ENCODE measurements around the gene TLDC2.
"Not testable (repeated sequence)": the region's sequence is repeated elsewhere in the genome, so short reads cannot be mapped to it uniquely, and the experiment has no call there.

The TLDC2 gene

GRCh38 chr20:36895036-36895435 is 19.1 kb downstream of the TLDC2 start:
- H3K36me3 Mint-ChIP-seq: peaks cover 7% of the 10 kb centered on the region
- no peak overlapping the region for H3K4me3 Mint-ChIP-seq
- no peaks in the 10 kb centered on the region for H3K9me3 Mint-ChIP-seq (ENCODE audit: low read depth)
- H3K27ac Mint-ChIP-seq: peak overlapping the region; percentile 90
- peaks cover 18% of the 10 kb centered on the region for H3K4me1 Mint-ChIP-seq (ENCODE audit: low read depth)
- H3K27me3 Mint-ChIP-seq: no peaks in the 10 kb centered on the region

DNA sequence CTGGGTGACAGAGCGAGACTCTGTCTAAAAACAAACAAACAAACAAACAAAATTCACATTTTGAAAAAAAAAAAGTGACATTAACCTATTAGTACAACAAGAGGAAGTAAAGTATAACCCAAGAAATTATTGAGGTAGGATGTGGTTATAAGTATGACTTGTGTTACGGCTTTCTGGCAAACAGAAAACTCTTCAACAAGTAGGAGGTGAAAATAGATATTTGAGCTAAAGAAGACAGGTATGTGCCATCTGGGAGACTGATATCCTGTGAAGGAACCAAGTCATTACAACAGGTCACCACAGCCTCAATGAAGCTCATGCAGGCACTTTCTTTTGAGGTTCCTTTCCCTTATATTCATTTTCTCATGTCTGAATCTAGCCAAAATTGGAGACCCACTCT is 28.8 kb downstream of the TLDC2 start:
- peaks cover 3% of the 10 kb centered on the region for H3K36me3 Mint-ChIP-seq
- peaks cover 13% of the 10 kb centered on the region for H3K4me1 Mint-ChIP-seq (ENCODE audit: low read depth)
- no peaks in the 10 kb centered on the region for H3K27me3 Mint-ChIP-seq
- H3K4me3 Mint-ChIP-seq: peak overlapping the region; percentile 13
- peak overlapping the region; percentile 90 for H3K27ac Mint-ChIP-seq
- H3K9me3 Mint-ChIP-seq (ENCODE audit: low read depth): no peaks in the 10 kb centered on the region

- not testable (repeated sequence) for H3K4me3 Mint-ChIP-seq, H3K36me3 Mint-ChIP-seq
- peak overlapping the region; percentile 90 for H3K27ac Mint-ChIP-seq
Observed at GRCh38 chr20:36905566-36905965, 29.6 kb downstream of the TLDC2 start.

GRCh38 chr20:36906086-36906485 is 30.1 kb downstream of the TLDC2 start:
- not testable (repeated sequence) for H3K4me3 Mint-ChIP-seq; H3K36me3 Mint-ChIP-seq; H3K9me3 Mint-ChIP-seq (ENCODE audit: low read depth); H3K27me3 Mint-ChIP-seq
- peak overlapping the region; percentile 25 for H3K27ac Mint-ChIP-seq
- H3K4me1 Mint-ChIP-seq (ENCODE audit: low read depth): peaks cover 13% of the 10 kb centered on the region

More at GRCh38 chr20:36905566-36905965, 29.6 kb downstream of the TLDC2 start:
- not testable (repeated sequence) for H3K9me3 Mint-ChIP-seq (ENCODE audit: low read depth); H3K27me3 Mint-ChIP-seq
- peaks cover 13% of the 10 kb centered on the region for H3K4me1 Mint-ChIP-seq (ENCODE audit: low read depth)

- Mint-ChIP-seq H3K4me3 (no peak overlapping the region), H3K4me1 (ENCODE audit: low read depth) (peaks cover 12% of the 10 kb centered on the region), H3K27ac (no peak overlapping the region), H3K9me3 (ENCODE audit: low read depth) (no peaks in the 10 kb centered on the region), H3K36me3 (peaks cover 11% of the 10 kb centered on the region), H3K27me3 (no peaks in the 10 kb centered on the region)
Observed at GRCh38 chr20:36908603-36909002, 32.7 kb downstream of the TLDC2 start.

GRCh38 chr20:36916199-36916598 is 40.3 kb downstream of the TLDC2 start:
- Mint-ChIP-seq H3K9me3 (ENCODE audit: low read depth) (no peaks in the 10 kb centered on the region), H3K4me3 (no peak overlapping the region), H3K27me3 (no peaks in the 10 kb centered on the region), H3K4me1 (ENCODE audit: low read depth) (peaks cover 10% of the 10 kb centered on the region), H3K36me3 (peaks cover 12% of the 10 kb centered on the region), H3K27ac (no peak overlapping the region)

GRCh38 chr20:36917240-36917639 is 41.3 kb downstream of the TLDC2 start:
- H3K9me3 Mint-ChIP-seq (ENCODE audit: low read depth): no peaks in the 10 kb centered on the region
- H3K27ac Mint-ChIP-seq: peak overlapping the region; percentile 28
- peaks cover 6% of the 10 kb centered on the region for H3K36me3 Mint-ChIP-seq
- H3K27me3 Mint-ChIP-seq: no peaks in the 10 kb centered on the region
- no peak overlapping the region for H3K4me3 Mint-ChIP-seq
- peaks cover 12% of the 10 kb centered on the region for H3K4me1 Mint-ChIP-seq (ENCODE audit: low read depth)

DNA sequence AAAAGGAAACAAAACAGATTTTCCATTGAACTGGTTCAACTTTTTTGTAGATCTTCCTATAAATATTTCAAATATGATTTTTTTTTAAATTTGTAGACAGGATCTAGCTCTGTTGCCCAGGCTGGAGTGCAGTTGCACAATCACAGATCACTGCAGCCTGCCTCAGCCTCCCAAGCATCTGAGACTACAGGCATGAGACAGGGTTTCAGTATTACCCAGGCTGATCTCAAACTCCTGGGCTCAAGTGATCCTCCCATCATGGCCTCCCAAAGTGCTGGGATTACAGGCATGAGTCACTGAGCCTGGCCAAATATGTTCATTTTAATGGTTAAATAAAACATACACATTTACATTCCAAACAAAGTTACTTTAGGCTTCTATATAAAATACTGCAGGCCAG is 42.0 kb downstream of the TLDC2 start:
- peaks cover 10% of the 10 kb centered on the region for H3K4me1 Mint-ChIP-seq (ENCODE audit: low read depth)
- no peak overlapping the region for H3K4me3 Mint-ChIP-seq
- no peaks in the 10 kb centered on the region for H3K27me3 Mint-ChIP-seq
- H3K9me3 Mint-ChIP-seq (ENCODE audit: low read depth): no peaks in the 10 kb centered on the region
- peaks cover 4% of the 10 kb centered on the region for H3K36me3 Mint-ChIP-seq
- H3K27ac Mint-ChIP-seq: no peak overlapping the region

- H3K27ac Mint-ChIP-seq: peak overlapping the region; percentile 75
- H3K4me3 Mint-ChIP-seq: no peak overlapping the region
- peaks cover 2% of the 10 kb centered on the region for H3K36me3 Mint-ChIP-seq
- no peaks in the 10 kb centered on the region for H3K27me3 Mint-ChIP-seq
- H3K4me1 Mint-ChIP-seq (ENCODE audit: low read depth): peaks cover 18% of the 10 kb centered on the region
- H3K9me3 Mint-ChIP-seq (ENCODE audit: low read depth): no peaks in the 10 kb centered on the region
Observed at GRCh38 chr20:36919715-36920333, 43.9 kb downstream of the TLDC2 start.

DNA sequence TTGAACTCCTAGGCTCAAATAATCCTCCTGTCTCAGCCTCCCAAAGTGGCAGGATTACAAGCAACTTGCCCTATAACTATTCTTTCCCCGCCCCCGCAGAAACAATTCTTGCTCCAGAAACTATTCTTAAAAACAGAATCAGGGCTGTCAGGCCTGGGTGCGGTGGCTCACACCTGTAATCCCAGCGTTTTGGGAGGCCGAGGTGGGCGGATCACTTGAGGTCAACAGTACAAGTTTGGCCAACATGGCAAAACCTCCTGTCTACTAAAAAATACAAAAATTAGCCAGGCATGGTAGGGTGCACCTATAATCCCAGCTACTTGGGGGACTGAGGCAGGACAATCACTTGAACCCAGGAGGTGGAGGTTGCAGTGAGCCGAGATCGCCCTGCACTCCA is 44.4 kb downstream of the TLDC2 start:
- no peaks in the 10 kb centered on the region for H3K9me3 Mint-ChIP-seq (ENCODE audit: low read depth)
- peaks cover 21% of the 10 kb centered on the region for H3K4me1 Mint-ChIP-seq (ENCODE audit: low read depth)
- H3K27me3 Mint-ChIP-seq: no peaks in the 10 kb centered on the region
- H3K4me3 Mint-ChIP-seq: no peak overlapping the region
- H3K36me3 Mint-ChIP-seq: peaks cover 2% of the 10 kb centered on the region
- no peak overlapping the region for H3K27ac Mint-ChIP-seq

DNA sequence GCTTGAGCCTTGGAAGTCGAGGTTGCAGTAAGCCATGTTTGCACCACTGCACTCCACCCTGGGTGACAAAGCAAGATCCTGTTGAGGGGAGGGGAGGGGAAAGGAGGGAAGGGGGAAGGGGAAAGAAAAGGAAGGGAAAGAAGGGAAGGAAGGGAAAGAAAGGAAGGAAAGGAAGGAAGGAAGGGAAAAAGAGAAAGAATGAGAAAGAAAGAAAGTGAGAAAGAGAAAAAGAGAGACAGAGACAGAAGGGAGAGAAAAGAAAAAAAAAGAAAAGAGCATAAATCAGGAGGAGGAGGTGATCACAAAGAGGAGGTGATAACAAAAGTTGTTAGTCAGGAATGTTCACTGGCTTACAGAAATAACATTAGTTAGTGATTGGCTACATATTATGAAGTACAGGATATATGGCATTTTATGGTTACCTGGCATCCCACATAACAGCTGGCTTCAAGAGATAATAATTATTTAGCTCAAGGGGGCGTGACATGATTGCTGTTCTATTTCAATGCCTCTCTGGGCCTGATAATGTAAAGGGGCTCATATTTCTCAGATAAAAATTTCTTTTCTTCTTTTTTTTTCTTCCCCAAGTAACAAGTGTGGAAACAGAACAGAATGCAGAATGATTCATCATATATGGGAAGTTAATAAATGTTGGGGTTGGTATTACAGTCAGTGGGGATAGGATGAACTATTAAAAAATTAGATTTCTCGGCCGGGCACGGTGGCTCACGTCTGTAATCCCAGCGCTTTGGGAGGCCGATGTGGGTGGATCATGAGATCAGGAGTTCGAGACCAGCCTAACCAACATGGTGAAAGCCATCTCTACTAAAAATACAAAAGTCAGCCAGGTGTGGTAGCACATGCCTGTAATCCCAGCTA is 48.5 kb downstream of the TLDC2 start:
- peaks cover 6% of the 10 kb centered on the region for H3K36me3 Mint-ChIP-seq

DNA sequence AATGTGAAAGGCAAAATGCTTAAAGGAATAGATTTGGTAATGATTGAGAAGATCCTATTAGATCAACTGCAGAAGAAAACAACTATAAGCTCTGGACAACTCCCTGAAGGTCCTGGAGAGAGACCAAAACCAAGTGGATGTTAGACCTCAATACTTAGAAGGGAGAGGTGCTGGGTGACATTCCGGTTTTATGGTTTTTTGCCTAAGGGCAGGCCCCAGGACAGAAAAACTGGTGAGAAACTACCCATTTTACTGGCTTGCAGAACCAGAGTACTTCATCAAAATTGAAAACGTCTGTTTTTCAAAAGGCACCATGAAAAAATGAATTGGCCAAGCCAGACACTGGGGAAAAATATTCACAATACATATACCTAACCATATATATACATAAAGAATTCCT is 49.3 kb downstream of the TLDC2 start:
- H3K4me1 Mint-ChIP-seq (ENCODE audit: low read depth): peaks cover 47% of the 10 kb centered on the region
- peak overlapping the region; percentile 77 for H3K27ac Mint-ChIP-seq
- no peaks in the 10 kb centered on the region for H3K27me3 Mint-ChIP-seq
- no peak overlapping the region for H3K4me3 Mint-ChIP-seq
- H3K9me3 Mint-ChIP-seq (ENCODE audit: low read depth): no peaks in the 10 kb centered on the region
- H3K36me3 Mint-ChIP-seq: peaks cover 6% of the 10 kb centered on the region

More for the DNA sequence above, 48.5 kb downstream of the TLDC2 start:
- no peaks in the 10 kb centered on the region for H3K9me3 Mint-ChIP-seq (ENCODE audit: low read depth)
- no peak overlapping the region for H3K4me3 Mint-ChIP-seq
- peaks cover 42% of the 10 kb centered on the region for H3K4me1 Mint-ChIP-seq (ENCODE audit: low read depth)
- peak overlapping the region; percentile 77 for H3K27ac Mint-ChIP-seq
- H3K27me3 Mint-ChIP-seq: no peaks in the 10 kb centered on the region

GRCh38 chr20:36926653-36927200 is 50.8 kb downstream of the TLDC2 start:
- Mint-ChIP-seq H3K4me1 (ENCODE audit: low read depth) (peaks cover 60% of the 10 kb centered on the region), H3K4me3 (no peak overlapping the region), H3K27ac (peak overlapping the region; percentile 83), H3K9me3 (ENCODE audit: low read depth) (no peaks in the 10 kb centered on the region), H3K36me3 (peaks cover 6% of the 10 kb centered on the region), H3K27me3 (no peaks in the 10 kb centered on the region)

DNA sequence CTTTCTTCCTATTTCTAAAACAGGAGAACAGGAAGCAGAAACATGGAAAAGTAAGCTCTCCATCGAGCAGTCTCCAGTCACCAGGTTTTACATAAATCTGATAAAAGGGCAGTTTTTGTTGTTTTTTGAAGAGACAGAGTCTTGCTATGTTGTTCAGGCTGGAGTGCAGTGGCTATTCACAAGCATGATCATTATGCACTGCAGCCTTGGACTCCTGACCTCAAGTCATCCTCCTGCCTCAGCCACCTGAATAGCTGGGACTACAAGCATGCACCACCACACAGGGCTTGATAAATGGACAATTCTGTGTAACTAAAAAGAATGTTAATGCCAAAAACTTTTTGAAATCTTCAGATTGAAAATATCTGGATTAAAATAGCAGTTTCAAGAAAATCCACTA is 51.8 kb downstream of the TLDC2 start:
- Mint-ChIP-seq H3K4me1 (ENCODE audit: low read depth) (peaks cover 64% of the 10 kb centered on the region), H3K27ac (no peak overlapping the region)

GRCh38 chr20:36929290-36929689 is 53.4 kb downstream of the TLDC2 start:
- Mint-ChIP-seq H3K27me3 (no peaks in the 10 kb centered on the region), H3K36me3 (peaks cover 6% of the 10 kb centered on the region), H3K27ac (peak overlapping the region; percentile 91), H3K4me1 (ENCODE audit: low read depth) (peaks cover 64% of the 10 kb centered on the region), H3K9me3 (ENCODE audit: low read depth) (no peaks in the 10 kb centered on the region), H3K4me3 (peak overlapping the region; percentile 30)

More for the DNA sequence above, 51.8 kb downstream of the TLDC2 start:
- no peaks in the 10 kb centered on the region for H3K27me3 Mint-ChIP-seq
- no peaks in the 10 kb centered on the region for H3K9me3 Mint-ChIP-seq (ENCODE audit: low read depth)
- peaks cover 6% of the 10 kb centered on the region for H3K36me3 Mint-ChIP-seq
- no peak overlapping the region for H3K4me3 Mint-ChIP-seq
